GM21717 (cell line): ENCODE data around the gene SIGLECL1.
"Not testable (repeated sequence)": the region's sequence is repeated elsewhere in the genome, so short reads cannot be mapped to it uniquely, and the experiment has no call there.

ENCODE experiments used
- ATAC-seq: cut with Tn5 transposase; IDR thresholded peaks from one replicate; pipeline ENCODE4 v1.9.1; 2021; ENCODE audit warnings: mild to moderate bottlenecking, moderate library complexity; ENCODE audit not compliant: unreplicated experiment

Gene SIGLECL1

DNA sequence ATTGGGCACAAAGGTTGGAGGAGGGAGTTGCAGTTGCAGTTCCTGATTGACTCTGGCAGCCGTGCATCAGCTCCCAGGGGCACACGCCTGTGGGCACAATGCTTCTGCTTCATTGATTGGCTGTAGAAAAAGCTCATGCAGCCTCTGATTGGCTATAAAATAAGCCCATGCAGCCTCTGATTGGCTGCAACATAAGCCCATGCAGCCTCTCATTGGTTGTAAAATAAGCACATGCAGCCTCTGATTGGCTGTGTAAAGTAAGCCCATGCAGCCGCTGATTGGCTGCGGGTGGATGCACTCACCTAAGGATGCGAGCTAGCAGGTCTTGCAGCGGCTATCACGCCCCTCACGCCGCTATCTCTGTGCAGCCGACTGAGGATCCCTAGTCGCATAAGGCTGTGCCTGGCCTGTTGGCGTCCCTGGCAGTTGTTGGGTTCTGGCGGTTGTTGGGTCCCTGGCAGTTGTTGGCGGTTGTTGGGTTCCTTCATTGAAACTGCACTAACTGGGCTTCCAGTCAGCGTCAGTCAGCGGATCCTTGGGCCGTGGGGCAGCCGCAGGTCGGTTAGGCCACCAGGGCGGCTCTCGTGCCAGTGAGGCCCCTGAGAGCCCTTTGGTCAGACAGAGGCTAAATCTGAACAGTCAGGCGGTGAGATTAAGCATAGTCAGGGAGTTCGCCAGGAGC is at the start of gene SIGLECL1:
SIGLECL1 (plus strand) TSS at position 295 of the 682 bp plus-strand sequence. CDS start 12,993 bp downstream, outside the sequence.
- ATAC-seq: no peak

DNA sequence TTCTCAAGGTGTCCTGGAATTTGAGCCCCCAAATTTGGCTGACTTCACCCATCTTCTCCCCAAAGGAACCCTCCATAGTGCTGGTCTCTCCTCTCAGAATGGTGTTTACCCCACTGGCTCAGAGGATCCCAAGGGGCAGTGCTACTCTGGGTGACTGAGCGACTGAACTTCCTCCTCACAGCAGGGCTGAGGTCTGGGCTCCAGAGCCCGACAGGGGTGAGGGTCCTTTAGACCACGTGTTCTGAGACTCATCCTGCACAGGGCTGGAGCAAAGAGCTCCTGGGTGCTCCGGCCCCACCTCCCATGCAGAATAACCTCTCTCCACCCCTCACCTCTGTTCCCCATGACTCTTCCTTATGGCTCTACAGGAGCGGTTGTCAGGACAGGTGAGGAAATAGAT is 49.2 kb upstream of the SIGLECL1 start:
- ATAC-seq: no peak

DNA sequence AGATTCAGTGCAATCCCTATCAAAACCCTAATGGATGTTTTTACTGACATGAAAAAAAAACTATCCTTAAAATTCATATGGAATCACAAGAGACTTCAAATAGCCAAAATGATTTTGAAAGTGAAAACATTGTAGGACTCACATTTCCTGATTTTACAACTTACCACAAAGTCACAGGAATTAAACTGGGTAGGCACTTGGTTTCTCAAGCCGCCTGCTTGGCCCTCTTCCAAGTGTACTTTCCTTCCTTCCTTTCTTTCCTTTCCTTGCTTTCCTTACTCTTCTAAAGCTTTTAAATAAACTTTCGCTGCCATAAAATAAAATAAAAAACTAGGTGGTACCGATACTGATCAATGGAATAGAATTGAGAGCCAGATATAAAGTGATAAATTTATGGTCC is 47.0 kb upstream of the SIGLECL1 start:
- no peak for ATAC-seq

DNA sequence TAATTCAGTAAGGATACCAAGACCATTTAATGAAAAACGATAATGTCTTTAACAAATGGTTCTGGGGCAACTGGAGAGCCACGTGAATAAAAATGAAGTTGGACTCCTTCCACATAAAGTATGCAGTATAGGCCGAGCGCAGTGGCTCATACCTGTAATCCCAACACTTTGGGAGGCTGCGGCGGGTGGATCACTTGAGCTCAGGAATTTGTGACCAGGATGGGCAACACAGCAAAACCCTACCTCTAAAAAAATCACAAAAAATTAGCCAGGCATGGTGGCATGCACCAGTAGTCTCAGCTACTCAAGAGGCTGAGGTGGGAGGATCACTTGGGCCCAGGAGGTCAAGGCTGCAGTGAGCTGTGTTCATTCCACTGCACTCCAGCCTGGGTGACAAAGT is 46.6 kb upstream of the SIGLECL1 start:
- no peak for ATAC-seq

DNA sequence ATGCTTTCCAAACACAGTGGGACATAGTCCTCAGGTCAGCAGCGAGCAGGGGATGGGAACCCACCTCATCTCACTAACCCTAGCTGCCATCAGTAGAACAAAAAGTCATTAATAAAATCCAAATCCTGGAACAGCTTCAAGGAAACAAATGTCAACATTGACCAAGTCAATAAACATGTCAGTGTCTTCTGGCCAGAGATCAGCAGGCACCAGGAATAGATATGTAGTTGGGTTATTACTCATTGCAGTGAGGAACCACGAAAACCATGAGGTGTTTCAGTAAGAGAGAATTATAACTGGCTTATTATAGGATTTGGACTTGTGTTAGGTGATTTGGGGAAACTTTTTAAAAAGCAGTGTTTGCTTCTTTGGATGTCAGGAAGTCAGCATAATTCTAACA is 43.1 kb upstream of the SIGLECL1 start:
- ATAC-seq: no peak

DNA sequence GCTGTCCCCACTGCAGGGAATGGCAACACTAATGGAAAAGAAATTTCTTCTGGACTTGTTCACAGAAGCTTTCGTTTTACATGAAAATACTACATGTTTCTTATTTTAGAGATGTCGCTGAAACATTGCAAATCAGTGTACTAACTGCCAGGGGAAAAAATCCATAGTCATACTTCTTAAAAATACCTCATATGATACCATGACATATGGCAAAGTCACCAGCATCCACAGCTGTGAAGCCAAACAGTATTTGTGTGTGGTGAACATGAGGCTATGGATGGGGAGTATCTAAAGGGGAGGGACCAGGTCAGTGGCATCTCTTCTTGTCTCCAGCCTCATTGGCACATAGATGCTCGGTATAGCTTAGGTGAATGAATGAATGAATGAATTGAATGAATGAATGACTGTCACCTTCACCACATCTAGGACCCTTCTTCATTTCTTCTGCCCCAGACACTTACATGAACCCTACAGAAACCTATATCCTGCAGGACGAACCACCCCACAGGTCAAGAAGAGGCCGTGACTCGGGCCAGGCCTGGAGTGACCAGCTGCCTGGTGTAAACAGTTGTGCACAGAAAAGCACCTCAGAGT is 40.6 kb upstream of the SIGLECL1 start:
- no peak for ATAC-seq

DNA sequence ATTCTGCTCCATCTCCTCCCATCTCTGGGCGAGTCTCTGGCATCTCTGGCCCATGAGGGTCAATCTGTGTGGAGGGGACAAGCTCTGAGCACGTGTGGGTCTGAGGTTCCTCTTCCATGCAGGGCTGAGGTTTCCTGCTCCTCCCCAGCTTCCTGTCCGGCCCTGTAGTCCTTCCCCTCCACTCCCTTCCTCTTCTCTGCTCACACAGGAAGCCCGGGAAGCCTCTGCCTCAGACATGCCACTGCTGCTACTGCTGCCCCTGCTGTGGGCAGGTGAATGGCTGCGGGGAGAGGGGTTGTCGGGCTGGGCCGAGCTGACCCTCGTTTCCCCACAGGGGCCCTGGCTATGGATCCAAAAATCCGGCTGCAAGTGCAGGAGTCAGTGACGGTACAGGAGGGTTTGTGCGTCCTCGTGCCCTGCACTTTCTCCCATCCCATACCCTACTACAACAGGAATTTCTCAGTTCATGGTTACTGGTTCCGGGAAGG is 40.0 kb upstream of the SIGLECL1 start:
- ATAC-seq: not testable (repeated sequence)

DNA sequence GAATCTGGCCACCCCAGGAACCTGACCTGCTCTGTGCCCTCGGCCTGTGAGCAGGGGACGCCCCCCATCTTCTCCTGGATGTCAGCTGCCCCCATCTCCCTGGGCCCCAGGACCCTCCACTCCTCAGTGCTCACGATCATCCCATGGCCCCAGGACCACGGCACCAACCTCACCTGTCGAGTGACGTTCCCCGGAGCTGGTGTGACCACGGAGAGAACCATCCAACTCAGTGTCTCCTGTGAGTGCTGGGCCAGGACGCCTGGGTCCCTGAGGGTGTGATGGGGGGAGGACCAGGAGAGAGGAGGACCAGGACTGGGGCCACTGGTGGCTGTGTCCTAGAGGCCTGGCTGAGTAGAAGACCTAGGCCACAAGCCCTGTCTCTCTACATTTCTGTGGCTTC is 39.0 kb upstream of the SIGLECL1 start:
- ATAC-seq: no peak

DNA sequence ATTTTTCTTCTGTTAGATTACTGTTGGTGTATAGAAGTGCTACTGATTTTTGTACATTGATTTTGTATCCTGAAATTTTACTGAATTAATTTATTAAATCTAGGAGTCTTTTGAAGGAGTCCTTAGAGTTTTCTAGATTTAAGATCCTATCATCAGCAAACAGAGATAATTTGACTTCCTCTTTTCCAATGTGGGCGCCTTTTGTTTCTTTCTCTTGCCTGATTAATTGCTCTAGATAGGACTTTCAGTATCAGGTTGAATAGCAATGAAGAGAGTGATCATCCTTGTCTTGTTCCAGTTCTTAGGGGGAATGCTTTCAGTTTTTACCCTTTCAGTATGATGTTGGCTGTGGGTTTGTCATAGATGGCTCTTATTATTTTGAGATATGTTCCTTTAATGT is 31.6 kb upstream of the SIGLECL1 start:
- no peak for ATAC-seq

DNA sequence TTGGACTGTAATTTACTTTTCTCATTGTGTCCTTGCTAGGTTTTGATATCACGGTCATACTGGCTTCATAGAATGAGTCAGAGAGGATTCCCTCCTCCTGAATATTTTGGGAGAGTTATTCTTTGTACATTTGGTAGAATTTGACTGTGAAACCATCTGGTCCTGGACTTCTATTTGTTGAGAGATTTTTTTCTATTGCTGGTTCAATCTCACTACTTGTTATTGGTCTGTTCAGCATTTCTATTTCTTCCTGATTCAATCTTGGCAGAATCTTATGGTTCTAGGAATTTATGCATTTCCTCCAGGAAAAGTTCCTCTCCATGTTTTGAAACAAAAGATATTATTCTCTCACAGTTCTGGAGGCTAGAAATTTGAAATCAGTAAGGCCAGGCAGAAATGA is 30.9 kb upstream of the SIGLECL1 start:
- no peak for ATAC-seq

DNA sequence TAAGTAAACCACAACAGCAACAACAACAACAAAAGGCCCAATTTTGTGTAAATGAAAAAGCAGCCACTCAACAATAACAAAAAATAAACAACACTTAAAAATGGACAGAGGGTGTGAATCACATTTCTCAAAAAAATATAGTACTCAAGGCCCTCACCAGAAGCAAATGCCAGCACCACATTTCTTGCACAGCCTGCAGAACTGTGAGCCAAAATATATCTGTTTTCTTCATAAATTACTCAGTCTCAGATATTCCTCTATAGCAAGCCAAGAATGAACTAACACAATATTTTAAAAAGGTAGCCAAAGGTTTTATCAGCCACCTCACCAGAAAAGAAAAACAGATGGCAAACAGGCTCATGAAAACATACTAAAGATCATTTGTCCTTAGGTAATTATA is 29.9 kb upstream of the SIGLECL1 start:
- ATAC-seq: no peak

DNA sequence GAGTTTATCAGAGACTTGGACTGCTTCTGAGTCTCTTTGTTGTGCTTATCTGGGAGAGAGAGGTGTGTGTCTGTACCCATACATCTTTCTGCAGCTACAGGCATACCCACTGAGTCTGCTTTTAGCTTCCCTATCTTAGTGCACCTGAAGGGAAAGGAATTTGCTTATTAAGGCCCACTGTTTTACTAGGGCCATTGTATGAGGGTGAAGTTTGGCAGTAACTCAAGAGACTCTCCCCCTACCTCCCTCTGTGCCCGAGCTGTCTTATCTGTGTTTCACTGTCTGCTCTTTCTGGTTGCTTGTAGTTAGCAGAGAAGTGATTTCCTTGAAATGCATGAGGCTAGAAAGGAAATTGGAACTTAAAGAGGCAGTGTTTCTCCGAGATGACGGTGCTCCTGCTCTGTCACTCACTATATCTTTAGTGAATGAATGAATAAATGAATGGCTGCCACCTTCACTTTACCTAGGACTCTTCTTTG is 26.7 kb upstream of the SIGLECL1 start:
- ATAC-seq: no peak

DNA sequence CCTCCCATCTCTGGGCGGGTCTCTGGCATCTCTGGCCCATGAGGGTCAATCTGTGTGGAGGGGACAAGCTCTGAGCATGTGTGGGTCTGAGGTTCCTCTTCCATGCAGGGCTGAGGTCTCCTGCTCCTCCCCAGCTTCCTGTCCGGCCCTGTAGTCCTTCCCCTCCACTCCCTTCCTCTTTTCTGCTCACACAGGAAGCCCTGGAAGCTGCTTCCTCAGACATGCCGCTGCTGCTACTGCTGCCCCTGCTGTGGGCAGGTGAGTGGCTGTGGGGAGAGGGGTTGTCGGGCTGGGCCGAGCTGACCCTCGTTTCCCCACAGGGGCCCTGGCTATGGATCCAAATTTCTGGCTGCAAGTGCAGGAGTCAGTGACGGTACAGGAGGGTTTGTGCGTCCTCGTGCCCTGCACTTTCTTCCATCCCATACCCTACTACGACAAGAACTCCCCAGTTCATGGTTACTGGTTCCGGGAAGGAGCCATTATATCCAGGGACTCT is 25.9 kb upstream of the SIGLECL1 start, which contains the start of gene CD33:
CD33 (plus strand) TSS at position 183 of the 496 bp plus-strand sequence; CDS start at position 222, 39 bp downstream.
- ATAC-seq: not testable (repeated sequence)

DNA sequence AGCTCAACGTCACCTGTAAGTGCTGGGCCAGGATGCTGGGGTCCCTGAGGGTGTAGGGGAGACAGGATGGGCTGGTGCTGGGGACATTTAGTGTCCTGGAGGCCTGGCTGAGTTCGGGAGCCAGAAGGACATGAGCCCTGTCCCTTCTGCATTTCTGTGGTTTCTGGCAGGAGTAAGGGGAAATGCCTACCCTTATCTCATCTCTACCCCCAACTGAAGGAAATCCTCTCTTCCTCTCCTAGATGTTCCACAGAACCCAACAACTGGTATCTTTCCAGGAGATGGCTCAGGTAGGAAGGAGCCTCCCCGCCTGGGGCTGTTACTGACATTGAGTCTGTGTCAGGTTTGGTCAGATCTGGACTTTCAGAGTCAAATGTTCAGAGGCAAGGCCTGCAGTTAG is 24.8 kb upstream of the SIGLECL1 start:
- no peak for ATAC-seq

DNA sequence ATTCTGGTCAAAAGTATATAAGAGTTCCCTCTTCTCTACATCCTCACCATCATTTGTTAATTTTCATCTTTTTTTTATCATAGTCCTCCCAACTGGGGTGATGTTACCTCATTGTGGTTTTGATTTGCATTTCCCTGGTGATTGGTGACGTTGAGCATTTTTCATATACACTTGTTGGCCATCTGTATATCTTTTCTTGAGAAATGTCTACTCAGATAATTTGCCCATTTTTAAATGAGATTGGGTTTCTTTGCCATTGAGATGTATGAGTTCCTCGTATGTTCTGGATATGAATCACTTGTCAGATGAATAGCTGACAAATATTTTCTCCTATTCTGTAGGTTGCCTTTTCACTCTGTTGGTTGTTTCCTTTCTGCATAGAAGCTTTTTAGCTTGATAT is 23.6 kb upstream of the SIGLECL1 start:
- no peak for ATAC-seq

DNA sequence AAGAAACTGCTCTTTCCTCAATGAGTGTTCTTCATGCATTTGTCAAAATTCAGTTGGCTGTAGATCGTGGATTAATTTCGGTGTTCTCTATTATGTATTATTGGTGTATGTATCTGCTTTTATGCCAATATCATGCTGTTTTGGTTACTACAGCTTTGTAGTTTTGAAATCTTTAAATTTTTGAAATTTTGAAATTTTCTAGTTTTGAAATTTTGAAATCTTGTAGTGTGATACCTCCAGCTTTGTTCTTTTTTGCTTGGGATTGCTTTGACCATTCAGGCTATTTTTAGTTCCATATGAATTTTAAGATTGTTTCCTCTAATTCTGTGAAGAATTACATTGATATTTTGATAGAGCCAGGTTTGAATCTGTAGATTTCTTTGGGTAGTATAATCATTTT is 22.9 kb upstream of the SIGLECL1 start:
- ATAC-seq: no peak

DNA sequence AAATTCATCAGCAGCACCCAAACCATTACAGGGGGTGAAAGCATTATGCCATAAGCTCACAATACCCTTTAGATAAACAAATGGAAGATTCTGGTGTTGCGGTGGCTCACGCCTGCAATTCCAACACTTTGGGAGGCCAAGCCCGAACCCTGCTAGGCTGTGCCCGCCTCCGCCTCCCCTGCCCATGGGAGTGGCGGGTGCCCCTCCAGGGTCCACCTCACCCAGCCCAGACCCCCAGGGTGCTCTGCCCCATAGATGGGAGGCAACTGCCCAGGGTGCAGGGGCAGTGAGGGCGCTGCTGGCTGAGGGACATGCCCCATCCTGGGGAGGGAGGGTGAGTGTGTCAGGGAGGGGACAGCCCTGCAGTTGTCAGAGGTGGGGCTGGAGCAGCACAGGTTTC is 10.0 kb upstream of the SIGLECL1 start:
- no peak for ATAC-seq

DNA sequence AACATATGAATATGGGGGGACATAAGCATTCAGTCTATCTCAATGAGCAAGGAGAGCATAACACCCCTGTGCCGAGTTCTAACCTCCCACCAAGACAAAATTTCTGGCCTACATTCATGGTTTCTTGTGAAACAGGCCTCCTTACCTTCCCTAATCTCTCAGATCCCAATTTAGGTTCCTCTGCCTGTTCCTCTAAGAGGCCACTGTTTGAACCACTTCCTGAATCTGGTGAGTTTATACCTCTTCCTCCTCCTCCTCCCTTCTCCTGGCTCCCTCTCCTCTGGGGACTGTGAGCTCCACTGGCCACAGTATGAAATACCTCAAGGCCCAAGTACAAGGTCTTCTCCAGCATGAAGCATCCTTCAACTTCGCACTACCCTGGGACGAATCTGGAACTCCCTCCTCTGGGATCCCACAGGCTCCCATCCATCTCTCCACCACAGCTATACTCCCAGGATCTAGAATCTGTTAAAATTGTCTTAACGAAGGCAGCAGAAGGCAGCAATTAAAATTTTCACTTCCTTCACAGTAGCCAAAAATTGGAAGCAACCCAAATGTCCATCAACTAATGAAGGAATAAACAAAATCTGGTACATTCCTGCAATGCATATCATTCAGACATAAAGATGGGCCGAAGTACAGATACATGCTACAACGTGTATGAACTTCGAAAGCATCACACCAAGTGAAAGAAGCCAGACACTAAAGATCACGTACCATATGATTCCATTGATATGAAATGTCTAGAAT is 7.8 kb upstream of the SIGLECL1 start:
- ATAC-seq: no peak

DNA sequence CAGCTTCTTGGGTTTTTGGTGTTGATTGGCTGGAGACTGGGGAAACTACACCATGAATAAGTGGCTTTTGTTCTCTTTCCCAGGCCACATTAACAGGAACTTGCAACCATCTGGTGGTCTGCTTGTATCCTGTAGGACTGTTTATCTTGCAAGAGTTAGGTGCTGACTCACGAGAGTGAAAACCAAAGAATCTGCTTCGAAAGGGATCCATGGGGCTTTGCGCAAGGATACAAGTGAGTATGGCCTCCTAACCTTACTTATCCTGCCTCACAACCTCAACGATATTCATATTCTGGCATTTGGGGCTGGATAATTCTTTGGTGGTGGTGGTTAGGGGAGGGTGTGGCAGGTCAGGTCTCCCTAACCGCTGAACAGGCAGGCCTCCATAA is 4.7 kb upstream of the SIGLECL1 start:
- no peak for ATAC-seq

DNA sequence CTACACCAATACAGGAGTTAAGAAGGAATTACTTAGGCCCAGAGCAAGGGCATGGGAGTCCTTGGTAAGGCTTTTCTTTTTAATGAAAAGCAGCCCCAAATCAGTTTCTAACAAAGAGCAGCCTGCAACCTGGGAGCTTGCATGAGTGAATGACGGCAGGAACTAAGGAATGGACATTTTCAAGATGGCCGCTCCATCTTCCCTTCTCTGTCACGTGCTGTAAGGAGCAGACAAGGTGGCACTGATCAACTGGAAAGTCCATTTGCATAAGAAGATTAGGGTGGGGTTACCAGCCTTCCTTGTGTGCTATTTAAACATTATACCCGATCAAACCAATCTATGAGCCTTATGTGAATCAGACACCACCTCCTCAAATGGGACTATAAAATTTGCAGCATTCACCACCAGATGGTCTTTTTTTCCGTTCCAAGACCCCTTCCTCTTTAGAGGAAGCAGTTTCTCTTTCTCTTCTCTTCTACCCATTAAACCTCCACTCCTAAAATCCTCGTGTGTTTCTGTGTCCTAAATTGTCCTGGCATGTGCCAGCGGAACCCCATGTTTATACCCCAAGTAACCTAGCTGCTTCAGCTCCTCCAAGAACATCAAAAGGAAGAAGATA is 2.8 kb upstream of the SIGLECL1 start:
- ATAC-seq: no peak

DNA sequence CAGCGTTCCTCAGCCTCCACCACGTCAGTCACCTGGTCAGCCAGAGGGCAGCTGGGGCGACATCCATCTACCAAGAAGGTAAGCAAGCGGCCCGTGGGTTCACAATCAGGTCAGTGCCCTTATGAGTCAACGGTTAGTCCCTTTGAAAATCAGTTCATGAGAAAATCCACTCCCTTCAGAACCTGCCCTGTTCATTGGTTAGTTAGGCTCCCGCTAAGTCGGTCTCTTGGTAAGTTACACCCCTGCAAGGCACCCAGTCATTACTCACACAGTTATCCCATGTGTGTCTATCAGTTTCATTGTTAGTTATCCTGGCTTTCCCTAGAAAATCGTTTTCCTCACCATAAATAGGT is 564 bp downstream of the SIGLECL1 start:
- ATAC-seq: no peak
